ENCODE data around the gene PALLD. TPM values are rescaled to one million over a fixed set of nuclear protein-coding genes. Genes with fewer than 3 reads are reported as not detected.

PALLD gene
- total RNA-seq, 2 donors from 2014 or later = 2.8 to 30.1 TPM

- H3K27ac Mint-ChIP-seq = no peak overlapping the region
- no peaks in the 10 kb centered on the region for H3K9me3 Mint-ChIP-seq
- H3K36me3 Mint-ChIP-seq = no peaks in the 10 kb centered on the region
- no peak for ATAC-seq
- DNase-seq (ENCODE audit: low spot score in 2 of 2) = no peak
Measured at GRCh38 chr4:168587411-168588125, 90.7 kb downstream of the PALLD start.

GRCh38 chr4:168588916-168589531 is 92.2 kb downstream of the PALLD start:
- Mint-ChIP-seq H3K27ac (no peak overlapping the region), H3K9me3 (no peaks in the 10 kb centered on the region), H3K36me3 (no peaks in the 10 kb centered on the region)
- DNase-seq (ENCODE audit: low spot score in 2 of 2) (no peak), ATAC-seq (no peak)

DNA sequence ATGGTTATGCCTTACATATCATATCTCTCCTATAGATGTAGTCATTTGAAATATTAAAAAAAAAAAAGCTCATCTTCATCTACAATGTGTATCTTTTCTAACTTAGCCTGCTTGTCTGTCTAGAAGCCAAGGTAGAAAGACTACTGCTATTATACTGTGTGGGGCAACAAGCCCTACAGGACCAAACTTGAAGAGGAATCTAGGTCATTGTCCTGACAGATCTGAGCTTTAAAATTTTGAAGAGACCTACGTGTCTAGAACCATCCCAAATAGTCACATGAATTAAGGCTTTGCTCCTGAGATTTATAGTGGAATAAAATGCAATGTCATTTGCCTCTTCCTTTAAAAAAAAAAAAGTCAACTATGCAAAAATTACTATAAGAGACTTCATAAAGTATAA is 95.8 kb downstream of the PALLD start:
- Mint-ChIP-seq H3K9me3 (no peaks in the 10 kb centered on the region), H3K36me3 (no peaks in the 10 kb centered on the region), H3K27ac (no peak overlapping the region)
- DNase-seq (ENCODE audit: low spot score in 2 of 2) (no peak), ATAC-seq (no peak)

- ATAC-seq (no peak), DNase-seq (ENCODE audit: low spot score in 2 of 2) (no peak)
- Mint-ChIP-seq H3K9me3 (no peaks in the 10 kb centered on the region), H3K36me3 (no peaks in the 10 kb centered on the region), H3K27ac (no peak overlapping the region)
Measured at GRCh38 chr4:168593399-168593798, 96.5 kb downstream of the PALLD start.

- ATAC-seq = no peak
- Mint-ChIP-seq H3K36me3 (no peaks in the 10 kb centered on the region), H3K27ac (no peak overlapping the region), H3K9me3 (no peaks in the 10 kb centered on the region)
- no peak for DNase-seq (ENCODE audit: low spot score in 2 of 2)
Measured at GRCh38 chr4:168594121-168594520, 97.3 kb downstream of the PALLD start.

DNA sequence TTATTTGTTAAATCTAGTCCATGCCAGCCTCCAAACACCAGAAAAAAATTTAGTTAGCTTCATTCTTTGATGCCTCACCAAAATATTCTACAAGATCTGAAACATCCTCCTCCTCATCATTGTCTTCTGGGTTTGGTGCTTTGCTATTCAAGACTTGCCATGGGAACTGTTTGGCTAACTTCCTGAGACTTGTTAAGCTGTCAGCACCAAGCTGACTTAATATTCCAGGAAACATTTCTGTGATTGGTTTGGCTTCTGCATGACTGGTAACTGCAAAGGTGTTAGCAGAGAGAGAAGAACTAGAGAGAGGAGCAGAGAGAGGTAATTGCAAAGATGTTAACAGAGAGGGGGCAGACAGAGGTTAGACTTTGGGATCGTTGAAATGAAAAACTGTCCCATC is 101.3 kb downstream of the PALLD start:
- no peak overlapping the region for H3K27ac Mint-ChIP-seq
- no peaks in the 10 kb centered on the region for H3K9me3 Mint-ChIP-seq
- no peak for DNase-seq (ENCODE audit: low spot score in 2 of 2)
- no peaks in the 10 kb centered on the region for H3K36me3 Mint-ChIP-seq
- ATAC-seq = no peak

- Mint-ChIP-seq H3K27ac (no peak overlapping the region), H3K36me3 (no peaks in the 10 kb centered on the region), H3K9me3 (no peaks in the 10 kb centered on the region)
- ATAC-seq = no peak
- DNase-seq (ENCODE audit: low spot score in 2 of 2) = no peak
Measured at GRCh38 chr4:168600796-168601583, 104.1 kb downstream of the PALLD start.

DNA sequence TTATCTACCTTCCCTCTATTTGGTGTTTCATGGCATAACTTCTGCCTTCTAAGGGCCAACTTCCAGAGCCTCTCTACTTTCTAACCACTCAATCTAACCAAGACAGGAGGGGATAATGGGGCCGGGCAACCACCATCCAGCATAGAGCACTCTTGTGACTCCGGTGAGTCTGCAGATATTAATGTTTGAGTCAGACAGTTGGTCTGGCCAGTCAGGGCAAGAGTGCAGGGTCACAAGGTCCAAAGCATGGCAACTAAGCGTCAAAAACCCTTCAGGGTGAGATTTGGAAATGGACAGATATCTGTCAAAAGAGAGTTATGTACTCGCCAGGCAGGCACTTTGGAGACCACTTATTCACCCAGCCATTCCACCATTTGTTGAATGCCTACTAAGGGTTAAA is 105.0 kb downstream of the PALLD start:
- DNase-seq (ENCODE audit: low spot score in 2 of 2) (no peak), ATAC-seq (no peak)
- Mint-ChIP-seq H3K27ac (no peak overlapping the region), H3K9me3 (no peaks in the 10 kb centered on the region), H3K36me3 (no peaks in the 10 kb centered on the region)

- H3K36me3 Mint-ChIP-seq = no peaks in the 10 kb centered on the region
- ATAC-seq = no peak
- no peak overlapping the region for H3K27ac Mint-ChIP-seq
- H3K9me3 Mint-ChIP-seq = no peaks in the 10 kb centered on the region
- no peak for DNase-seq (ENCODE audit: low spot score in 2 of 2)
Measured at GRCh38 chr4:168604496-168605373, 107.9 kb downstream of the PALLD start.

- Mint-ChIP-seq H3K27ac (no peak overlapping the region), H3K36me3 (no peaks in the 10 kb centered on the region), H3K9me3 (no peaks in the 10 kb centered on the region)
- DNase-seq (ENCODE audit: low spot score in 2 of 2) (no peak), ATAC-seq (no peak)
Measured at GRCh38 chr4:168605411-168605810, 108.6 kb downstream of the PALLD start.

- Mint-ChIP-seq H3K36me3 (no peaks in the 10 kb centered on the region), H3K27ac (no peak overlapping the region), H3K9me3 (no peaks in the 10 kb centered on the region)
- ATAC-seq (no peak), DNase-seq (ENCODE audit: low spot score in 2 of 2) (no peak)
Measured at GRCh38 chr4:168607215-168607614, 110.4 kb downstream of the PALLD start.

DNA sequence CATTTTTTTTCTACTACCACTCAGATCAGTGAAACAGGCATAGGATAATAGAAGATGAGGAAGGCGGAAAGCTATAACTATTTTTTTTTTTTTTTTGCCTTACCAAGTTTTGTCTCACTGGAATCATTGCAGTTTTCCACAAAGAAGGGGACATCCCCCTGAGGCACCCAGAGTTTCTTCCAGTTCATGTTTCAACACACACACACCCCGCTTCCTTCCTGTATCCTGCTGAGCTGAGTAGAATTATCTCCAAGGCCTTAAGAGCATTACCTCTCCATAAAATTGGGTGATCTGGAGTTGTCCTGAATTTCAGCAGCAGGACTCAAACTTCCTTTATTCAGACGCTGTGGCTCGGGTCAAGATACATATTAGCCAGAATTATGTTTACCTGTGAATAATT is 111.9 kb downstream of the PALLD start:
- no peaks in the 10 kb centered on the region for H3K36me3 Mint-ChIP-seq
- H3K9me3 Mint-ChIP-seq = no peaks in the 10 kb centered on the region
- no peak for DNase-seq (ENCODE audit: low spot score in 2 of 2)
- no peak for ATAC-seq
- H3K27ac Mint-ChIP-seq = no peak overlapping the region

DNA sequence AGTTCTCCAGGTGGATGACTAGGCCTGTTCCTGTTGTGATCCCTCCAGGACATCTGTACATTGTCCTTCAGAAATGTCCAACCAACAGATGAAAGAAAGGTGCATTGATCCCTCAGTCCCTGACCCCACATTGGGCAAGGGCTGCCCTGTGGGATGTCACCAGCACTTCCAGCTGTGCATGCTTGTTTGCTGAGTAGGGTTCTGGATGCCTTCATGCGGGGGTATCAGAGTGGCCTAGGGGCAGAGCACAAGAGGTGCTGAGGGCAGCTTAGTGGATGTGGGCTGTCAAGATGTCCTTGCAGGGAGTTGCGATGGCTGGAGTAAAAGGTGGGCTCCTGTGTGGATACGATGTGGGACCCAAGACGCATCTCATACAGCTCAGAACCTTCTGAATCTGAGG is 112.5 kb downstream of the PALLD start:
- no peak for ATAC-seq
- Mint-ChIP-seq H3K9me3 (no peaks in the 10 kb centered on the region), H3K27ac (no peak overlapping the region), H3K36me3 (no peaks in the 10 kb centered on the region)
- DNase-seq (ENCODE audit: low spot score in 2 of 2) = no peak

DNA sequence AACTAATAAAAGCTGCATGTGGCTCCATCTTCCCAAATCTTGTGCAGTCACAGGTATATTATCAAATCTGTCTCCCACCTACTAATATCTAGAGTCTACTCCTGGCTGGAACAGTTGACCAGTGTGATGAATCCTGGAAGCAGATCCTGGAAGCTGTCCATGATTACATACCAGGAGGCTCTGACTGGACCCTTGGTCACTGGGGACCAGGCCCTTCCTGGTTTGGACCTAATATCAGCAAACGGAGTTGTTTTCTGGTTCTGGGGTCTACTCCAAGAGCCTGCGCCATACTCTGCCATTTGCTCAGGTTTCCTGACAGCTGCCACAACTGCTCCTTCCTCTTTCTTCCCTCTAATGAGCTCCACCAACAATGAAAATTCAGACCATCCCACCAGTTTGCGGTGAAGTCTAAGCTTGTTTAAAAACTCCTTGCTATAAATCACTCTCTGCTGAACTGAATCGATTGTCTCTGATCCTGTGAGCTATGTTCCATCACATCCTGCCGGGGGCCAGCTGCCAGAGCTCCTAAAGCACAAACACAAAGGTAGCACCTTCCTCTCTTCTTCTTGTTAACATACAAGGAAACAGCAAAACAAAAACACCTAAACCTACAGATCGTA is 114.2 kb downstream of the PALLD start:
- no peak for ATAC-seq
- Mint-ChIP-seq H3K27ac (no peak overlapping the region), H3K36me3 (no peaks in the 10 kb centered on the region), H3K9me3 (no peaks in the 10 kb centered on the region)
- no peak for DNase-seq (ENCODE audit: low spot score in 2 of 2)

DNA sequence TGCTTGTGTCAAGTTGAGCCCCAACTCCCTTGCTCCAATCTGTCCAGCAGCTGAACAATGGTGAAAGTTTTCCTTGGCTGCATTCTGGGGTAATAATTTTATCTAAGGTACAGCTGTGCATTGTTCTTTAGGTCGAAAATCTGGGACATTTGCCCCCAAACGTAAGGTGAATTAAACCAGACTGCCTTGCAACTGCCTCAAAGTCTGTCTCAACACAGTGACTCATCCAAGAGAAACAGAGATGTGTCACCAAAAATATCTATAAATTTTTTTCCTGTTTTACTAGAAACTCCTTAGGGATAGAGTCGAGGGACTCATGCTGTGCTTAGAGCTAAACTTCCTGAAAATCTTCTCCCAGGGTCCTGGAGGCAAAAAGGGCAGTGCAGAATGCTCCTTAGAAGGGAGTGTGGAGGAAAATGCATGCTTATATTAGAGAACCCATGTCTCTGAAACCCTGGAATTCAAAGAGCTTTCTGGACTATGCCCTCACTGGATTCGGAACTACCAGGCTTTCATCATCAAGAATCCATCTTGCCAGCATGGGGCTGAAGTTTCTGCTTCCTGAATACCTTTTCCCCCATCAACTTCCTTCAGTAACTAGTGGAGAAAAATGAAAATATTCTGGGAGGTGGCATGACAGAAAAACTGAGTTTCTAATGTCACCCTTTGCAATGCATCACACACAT is 115.7 kb downstream of the PALLD start:
- DNase-seq (ENCODE audit: low spot score in 2 of 2) = no peak
- Mint-ChIP-seq H3K9me3 (no peaks in the 10 kb centered on the region), H3K36me3 (no peaks in the 10 kb centered on the region), H3K27ac (no peak overlapping the region)
- ATAC-seq = no peak

GRCh38 chr4:168613869-168614268 is 117.0 kb downstream of the PALLD start:
- ATAC-seq = no peak
- no peaks in the 10 kb centered on the region for H3K9me3 Mint-ChIP-seq
- H3K27ac Mint-ChIP-seq = no peak overlapping the region
- H3K36me3 Mint-ChIP-seq = no peaks in the 10 kb centered on the region
- no peak for DNase-seq (ENCODE audit: low spot score in 2 of 2)
